OCI-LY7 (cell line): Measurements from ENCODE around the gene MKNK2.
"Not testable (repeated sequence)": the region's sequence is repeated elsewhere in the genome, so short reads cannot be mapped to it uniquely, and the experiment has no call there.

Experiments
- EZH2phosphoT487 ChIP-seq: fragments of 200-600 bp; sonication (generic); IDR thresholded peaks from 2 replicates; pipeline ENCODE4 v1.6.1; 2018; ENCODE audit warnings: low read depth, borderline replicate concordance, mild to moderate bottlenecking, mixed run types, antibody characterized with exemption, low read length, moderate library complexity, mixed read lengths
- TF ChIP-seq, protein P1 (sequence below): fragments of 200-600 bp; sonication (generic); conservative IDR thresholded peaks from 2 replicates; pipeline ENCODE4 v1.5.1; 2014; ENCODE audit warnings: mild to moderate bottlenecking, antibody characterized with exemption, low read length, moderate library complexity, mixed read lengths

GRCh38 chr19:2034253-2034652 lies 16.8 kb downstream of the MKNK2 start:
- TF ChIP-seq, protein P1, sequence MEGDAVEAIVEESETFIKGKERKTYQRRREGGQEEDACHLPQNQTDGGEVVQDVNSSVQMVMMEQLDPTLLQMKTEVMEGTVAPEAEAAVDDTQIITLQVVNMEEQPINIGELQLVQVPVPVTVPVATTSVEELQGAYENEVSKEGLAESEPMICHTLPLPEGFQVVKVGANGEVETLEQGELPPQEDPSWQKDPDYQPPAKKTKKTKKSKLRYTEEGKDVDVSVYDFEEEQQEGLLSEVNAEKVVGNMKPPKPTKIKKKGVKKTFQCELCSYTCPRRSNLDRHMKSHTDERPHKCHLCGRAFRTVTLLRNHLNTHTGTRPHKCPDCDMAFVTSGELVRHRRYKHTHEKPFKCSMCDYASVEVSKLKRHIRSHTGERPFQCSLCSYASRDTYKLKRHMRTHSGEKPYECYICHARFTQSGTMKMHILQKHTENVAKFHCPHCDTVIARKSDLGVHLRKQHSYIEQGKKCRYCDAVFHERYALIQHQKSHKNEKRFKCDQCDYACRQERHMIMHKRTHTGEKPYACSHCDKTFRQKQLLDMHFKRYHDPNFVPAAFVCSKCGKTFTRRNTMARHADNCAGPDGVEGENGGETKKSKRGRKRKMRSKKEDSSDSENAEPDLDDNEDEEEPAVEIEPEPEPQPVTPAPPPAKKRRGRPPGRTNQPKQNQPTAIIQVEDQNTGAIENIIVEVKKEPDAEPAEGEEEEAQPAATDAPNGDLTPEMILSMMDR, result not testable (repeated sequence)
- TF ChIP-seq EZH2phosphoT487, result not testable (repeated sequence)
